GM13977 (cell line): ENCODE results near the gene PIK3C2B.

ENCODE experiments used
- DNase-seq: peaks from one replicate; pipeline ENCODE4 v3.0.0; 2012; ENCODE audit warnings: low spot score
- in situ Hi-C: fragments of 300-500 bp; cut with MboI; formaldehyde crosslinking; loops from one replicate; pipeline ENCODE4 v1.12.0; 2022; ENCODE audit warnings: low sequenced_read_pairs, low pct_unique_long_range_greater_than_20kb, mixed read lengths, inconsistent platforms; ENCODE audit not compliant: unreplicated experiment
- TF ChIP-seq, protein P1 (sequence below): IDR thresholded peaks from 2 replicates; pipeline ENCODE4 v1.5.1; 2012; ENCODE audit warnings: mild to moderate bottlenecking, control low read depth; ENCODE audit not compliant: insufficient read depth; ENCODE audit errors: extremely low read depth, missing control alignments

The PIK3C2B gene, protein sequence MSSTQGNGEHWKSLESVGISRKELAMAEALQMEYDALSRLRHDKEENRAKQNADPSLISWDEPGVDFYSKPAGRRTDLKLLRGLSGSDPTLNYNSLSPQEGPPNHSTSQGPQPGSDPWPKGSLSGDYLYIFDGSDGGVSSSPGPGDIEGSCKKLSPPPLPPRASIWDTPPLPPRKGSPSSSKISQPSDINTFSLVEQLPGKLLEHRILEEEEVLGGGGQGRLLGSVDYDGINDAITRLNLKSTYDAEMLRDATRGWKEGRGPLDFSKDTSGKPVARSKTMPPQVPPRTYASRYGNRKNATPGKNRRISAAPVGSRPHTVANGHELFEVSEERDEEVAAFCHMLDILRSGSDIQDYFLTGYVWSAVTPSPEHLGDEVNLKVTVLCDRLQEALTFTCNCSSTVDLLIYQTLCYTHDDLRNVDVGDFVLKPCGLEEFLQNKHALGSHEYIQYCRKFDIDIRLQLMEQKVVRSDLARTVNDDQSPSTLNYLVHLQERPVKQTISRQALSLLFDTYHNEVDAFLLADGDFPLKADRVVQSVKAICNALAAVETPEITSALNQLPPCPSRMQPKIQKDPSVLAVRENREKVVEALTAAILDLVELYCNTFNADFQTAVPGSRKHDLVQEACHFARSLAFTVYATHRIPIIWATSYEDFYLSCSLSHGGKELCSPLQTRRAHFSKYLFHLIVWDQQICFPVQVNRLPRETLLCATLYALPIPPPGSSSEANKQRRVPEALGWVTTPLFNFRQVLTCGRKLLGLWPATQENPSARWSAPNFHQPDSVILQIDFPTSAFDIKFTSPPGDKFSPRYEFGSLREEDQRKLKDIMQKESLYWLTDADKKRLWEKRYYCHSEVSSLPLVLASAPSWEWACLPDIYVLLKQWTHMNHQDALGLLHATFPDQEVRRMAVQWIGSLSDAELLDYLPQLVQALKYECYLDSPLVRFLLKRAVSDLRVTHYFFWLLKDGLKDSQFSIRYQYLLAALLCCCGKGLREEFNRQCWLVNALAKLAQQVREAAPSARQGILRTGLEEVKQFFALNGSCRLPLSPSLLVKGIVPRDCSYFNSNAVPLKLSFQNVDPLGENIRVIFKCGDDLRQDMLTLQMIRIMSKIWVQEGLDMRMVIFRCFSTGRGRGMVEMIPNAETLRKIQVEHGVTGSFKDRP (N-terminal part only)

DNA sequence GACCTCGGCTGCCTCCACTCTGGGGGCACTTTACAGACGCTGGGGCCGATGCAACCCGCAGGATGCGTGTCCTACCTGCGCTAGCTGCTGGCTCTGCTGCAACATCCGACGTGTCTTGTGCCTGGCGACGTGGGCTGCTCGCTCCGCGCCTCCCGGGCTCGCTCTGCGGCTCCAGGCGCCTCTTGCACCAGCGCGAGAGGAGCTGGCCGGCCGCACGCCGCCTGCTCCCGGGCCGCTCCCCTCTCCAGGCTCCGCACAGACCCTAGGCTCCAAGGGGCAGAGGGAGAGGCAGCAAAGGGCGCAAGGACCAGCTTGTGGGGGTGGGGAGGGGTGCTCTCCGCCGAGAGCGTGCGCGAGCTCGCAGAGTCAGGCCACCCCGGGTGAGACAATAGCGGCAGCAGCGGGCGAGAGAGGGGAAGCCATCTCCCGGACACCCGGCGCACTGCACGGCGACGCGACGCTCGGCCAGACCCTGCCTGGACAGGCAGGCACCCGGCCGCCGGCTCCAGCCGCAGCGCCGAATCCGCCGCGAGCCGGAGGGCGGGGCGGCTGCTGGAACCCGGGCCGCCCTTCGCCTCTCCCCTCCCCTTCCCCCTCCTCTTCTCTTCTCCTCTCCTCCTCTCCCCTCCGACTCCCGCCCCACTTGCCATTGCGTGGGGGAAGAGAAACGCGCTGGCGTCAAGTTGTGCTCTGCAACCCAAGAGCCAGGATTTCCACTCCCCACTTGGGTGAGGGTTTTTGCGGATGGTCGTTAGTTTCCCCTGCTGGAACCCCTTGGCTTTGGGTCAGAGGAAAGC, at the start of gene PIK3C2B:
TSS of gene PIK3C2B (minus strand) at position 525 of the 797 bp plus-strand sequence. CDS start 25,003 bp downstream, outside the sequence.
- DNase-seq, result peak; percentile 93
- in situ Hi-C loops, result no loop called here
- TF ChIP-seq, protein P1, sequence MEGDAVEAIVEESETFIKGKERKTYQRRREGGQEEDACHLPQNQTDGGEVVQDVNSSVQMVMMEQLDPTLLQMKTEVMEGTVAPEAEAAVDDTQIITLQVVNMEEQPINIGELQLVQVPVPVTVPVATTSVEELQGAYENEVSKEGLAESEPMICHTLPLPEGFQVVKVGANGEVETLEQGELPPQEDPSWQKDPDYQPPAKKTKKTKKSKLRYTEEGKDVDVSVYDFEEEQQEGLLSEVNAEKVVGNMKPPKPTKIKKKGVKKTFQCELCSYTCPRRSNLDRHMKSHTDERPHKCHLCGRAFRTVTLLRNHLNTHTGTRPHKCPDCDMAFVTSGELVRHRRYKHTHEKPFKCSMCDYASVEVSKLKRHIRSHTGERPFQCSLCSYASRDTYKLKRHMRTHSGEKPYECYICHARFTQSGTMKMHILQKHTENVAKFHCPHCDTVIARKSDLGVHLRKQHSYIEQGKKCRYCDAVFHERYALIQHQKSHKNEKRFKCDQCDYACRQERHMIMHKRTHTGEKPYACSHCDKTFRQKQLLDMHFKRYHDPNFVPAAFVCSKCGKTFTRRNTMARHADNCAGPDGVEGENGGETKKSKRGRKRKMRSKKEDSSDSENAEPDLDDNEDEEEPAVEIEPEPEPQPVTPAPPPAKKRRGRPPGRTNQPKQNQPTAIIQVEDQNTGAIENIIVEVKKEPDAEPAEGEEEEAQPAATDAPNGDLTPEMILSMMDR, result peak; percentile 54

DNA sequence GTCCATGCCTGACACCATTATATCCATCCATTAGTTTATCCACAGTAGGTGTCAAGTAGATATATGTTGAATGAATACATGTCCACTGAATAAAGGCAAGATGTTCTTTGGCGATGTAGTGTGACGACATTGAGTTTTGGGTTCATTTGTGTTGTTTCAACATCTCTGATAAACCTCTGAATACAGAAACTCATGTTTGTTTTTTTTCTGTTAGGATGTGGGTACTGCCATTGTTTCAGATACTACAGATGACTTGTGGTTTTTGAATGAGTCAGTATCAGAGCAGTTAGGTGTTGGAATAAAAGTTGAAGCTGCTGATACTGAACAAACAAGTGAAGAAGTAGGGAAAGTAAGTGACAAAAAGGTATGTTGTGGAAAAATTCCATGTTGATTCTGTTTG, 49.7 kb upstream of the PIK3C2B start:
- TF ChIP-seq, protein P1, result no peak
- in situ Hi-C loops, result no loop called here
- no peak for DNase-seq

GRCh38 chr1:204541626-204542025, 47.0 kb upstream of the PIK3C2B start:
- no peak for DNase-seq
- in situ Hi-C loops, result no loop called here
- TF ChIP-seq, protein P1, result no peak

DNA sequence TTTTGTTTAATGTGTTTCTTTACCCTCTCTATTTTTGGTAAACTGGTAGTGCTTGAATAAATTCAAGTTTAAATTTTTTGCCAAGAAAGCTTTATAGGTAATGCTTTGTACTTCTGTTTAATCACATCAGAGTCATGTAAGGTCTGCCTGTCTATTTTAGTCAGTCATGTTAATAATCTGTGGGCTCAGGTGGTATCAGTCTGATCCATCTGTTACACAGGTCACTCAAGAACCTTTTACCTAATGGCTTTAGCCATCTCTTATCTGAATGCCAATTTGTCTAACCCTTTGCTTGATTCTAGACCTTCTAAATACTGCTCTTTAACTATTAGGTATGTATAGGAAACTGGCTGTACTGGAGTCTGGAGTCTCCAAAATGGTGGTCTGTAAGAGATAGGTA, 38.2 kb upstream of the PIK3C2B start:
- TF ChIP-seq, protein P1, result no peak
- in situ Hi-C loops, result no loop called here
- no peak for DNase-seq

- TF ChIP-seq, protein P1, result no peak
- in situ Hi-C loops, result no loop called here
- peak; percentile 64 for DNase-seq
Measured at GRCh38 chr1:204530932-204531331, 36.3 kb upstream of the PIK3C2B start.
